Transverse colon (tissue), 4 donors: Measurements from ENCODE around the gene KAT7. TPM values are rescaled to one million over a fixed set of nuclear protein-coding genes. Genes with fewer than 3 reads are reported as not detected.

Source experiments
- DNase-seq: peaks from one replicate; pipeline ENCODE4 v3.0.0-alpha.2; 2019
- H3K27ac ChIP-seq, 4 donors: fragments of 200-600 bp; sonication (generic); 2 replicates each; pipeline ENCODE4 v1.5.1; 2016 to 2018; ENCODE audit warnings: inconsistent platforms in 4 of 4
- H3K27me3 ChIP-seq: fragments of 200-600 bp; sonication (generic); 2 replicates; pipeline ENCODE4 v1.5.1; 2017; ENCODE audit warnings: inconsistent platforms
- H3K36me3 ChIP-seq, 4 donors: fragments of 200-600 bp; sonication (generic); 2 replicates each; pipeline ENCODE4 v1.5.1; 2017 to 2019; ENCODE audit warnings: inconsistent platforms in 4 of 4
- H3K4me1 ChIP-seq, 4 donors: fragments of 200-600 bp; sonication (generic); 2 replicates each; pipeline ENCODE4 v1.5.1; 2017 to 2020; ENCODE audit warnings: inconsistent platforms in 4 of 4
- H3K4me3 ChIP-seq, 4 donors: fragments of 200-600 bp; sonication (generic); 1 replicate in 1 of 4; 2 replicates in 3 of 4; pipeline versions ENCODE4 v1.5.1 to v1.6.1; 2017 to 2019; ENCODE audit warnings: inconsistent platforms in 4 of 4
- H3K9me3 ChIP-seq, 2 donors: fragments of 200-600 bp; sonication (generic); 2 replicates each; pipeline ENCODE4 v1.5.1; 2017 to 2019; ENCODE audit warnings: inconsistent platforms in 2 of 2
- EP300 ChIP-seq: sonication (generic); formaldehyde crosslinking; IDR thresholded peaks from one replicate; pipeline ENCODE4 v1.6.1; 2017; ENCODE audit warnings: antibody characterized with exemption, low read depth
- POLR2A ChIP-seq: fragments of 450-650 bp; IDR thresholded peaks from one replicate; pipeline ENCODE4 v1.6.1; 2016; ENCODE audit warnings: antibody characterized with exemption, mild to moderate bottlenecking, moderate library complexity
- POLR2AphosphoS5 ChIP-seq, 3 donors: sonication (generic); formaldehyde crosslinking; IDR thresholded peaks; one replicate each; pipeline ENCODE4 v1.6.1; 2016; ENCODE audit warnings: antibody characterized with exemption in 3 of 3
- WGBS, 2 donors: methylation state at CpG; one replicate each; pipeline ENCODE4 v1.1.5; 2018; ENCODE audit warnings: low coverage in 1 of 2; 5-methylcytosine and 5-hydroxymethylcytosine counted together
- in situ Hi-C, 4 donors: fragments of 200-750 bp; cut with MboI; loops; one replicate each; pipeline versions ENCODE4 v1.15.0 to v1.15.1; 2017; ENCODE audit warnings: low sequenced_read_pairs in 3 of 4, low pct_ligation_motif_present in 1 of 4, low pct_unique_long_range_greater_than_20kb in 1 of 4
- intact Hi-C: fragments of 100-400 bp; cut with DNase I; formaldehyde crosslinking; loops from one replicate; pipeline ENCODE4 v1.15.1; 2023; ENCODE audit warnings: low total_unique reads
- total RNA-seq, 4 donors: library from RNA; depleted of rRNA; stranded (reverse); fragments of >200 nt; gene quantifications; one replicate each; pipeline ENCODE4 v1.1.0, GENCODE V29; 2016
- TF ChIP-seq, protein P1 (sequence below), 5 experiments: fragments of 200-600 bp in 3 of 5; fragments of 450-650 bp in 2 of 5; sonication (generic) in 3 of 5; IDR thresholded peaks; 1 replicate in 2 of 5; 2 replicates in 3 of 5; pipeline ENCODE4 v1.5.1; 2016 to 2017; ENCODE audit warnings: antibody characterized with exemption in 5 of 5, inconsistent platforms in 3 of 5, mild to moderate bottlenecking in 2 of 5, moderate library complexity in 1 of 5

Gene KAT7
- total RNA-seq, 4 donors from 2014 or later: 21.3 to 54.2 (median 32.8) TPM

GRCh38 chr17:49878931-49879904 is 90.7 kb downstream of the KAT7 start:
- H3K27me3 ChIP-seq: peaks cover 73% of the 10 kb centered on the region
- no peaks in the 10 kb centered on the region for H3K9me3 ChIP-seq
- intact Hi-C loops: no loop called here
- H3K4me1 ChIP-seq: peaks cover 0 to 8% (median 5%) of the 10 kb centered on the region in 4 donors
- H3K4me3 ChIP-seq: no peak overlapping the region
- no peak for DNase-seq
- in situ Hi-C loops: no loop called here
- no peaks in the 10 kb centered on the region for H3K36me3 ChIP-seq
- no peak for TF ChIP-seq POLR2A
- no peak for TF ChIP-seq POLR2AphosphoS5 (IDR thresholded peaks at IDR 0.05)
- TF ChIP-seq, protein P1, sequence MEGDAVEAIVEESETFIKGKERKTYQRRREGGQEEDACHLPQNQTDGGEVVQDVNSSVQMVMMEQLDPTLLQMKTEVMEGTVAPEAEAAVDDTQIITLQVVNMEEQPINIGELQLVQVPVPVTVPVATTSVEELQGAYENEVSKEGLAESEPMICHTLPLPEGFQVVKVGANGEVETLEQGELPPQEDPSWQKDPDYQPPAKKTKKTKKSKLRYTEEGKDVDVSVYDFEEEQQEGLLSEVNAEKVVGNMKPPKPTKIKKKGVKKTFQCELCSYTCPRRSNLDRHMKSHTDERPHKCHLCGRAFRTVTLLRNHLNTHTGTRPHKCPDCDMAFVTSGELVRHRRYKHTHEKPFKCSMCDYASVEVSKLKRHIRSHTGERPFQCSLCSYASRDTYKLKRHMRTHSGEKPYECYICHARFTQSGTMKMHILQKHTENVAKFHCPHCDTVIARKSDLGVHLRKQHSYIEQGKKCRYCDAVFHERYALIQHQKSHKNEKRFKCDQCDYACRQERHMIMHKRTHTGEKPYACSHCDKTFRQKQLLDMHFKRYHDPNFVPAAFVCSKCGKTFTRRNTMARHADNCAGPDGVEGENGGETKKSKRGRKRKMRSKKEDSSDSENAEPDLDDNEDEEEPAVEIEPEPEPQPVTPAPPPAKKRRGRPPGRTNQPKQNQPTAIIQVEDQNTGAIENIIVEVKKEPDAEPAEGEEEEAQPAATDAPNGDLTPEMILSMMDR (IDR thresholded peaks at IDR 0.05): no peak
- no peak for TF ChIP-seq EP300
- WGBS, 2 donors: 58 to 81% methylated on average over 5 to 14 of the region's 14 CpGs
- no peak overlapping the region for H3K27ac ChIP-seq

DNA sequence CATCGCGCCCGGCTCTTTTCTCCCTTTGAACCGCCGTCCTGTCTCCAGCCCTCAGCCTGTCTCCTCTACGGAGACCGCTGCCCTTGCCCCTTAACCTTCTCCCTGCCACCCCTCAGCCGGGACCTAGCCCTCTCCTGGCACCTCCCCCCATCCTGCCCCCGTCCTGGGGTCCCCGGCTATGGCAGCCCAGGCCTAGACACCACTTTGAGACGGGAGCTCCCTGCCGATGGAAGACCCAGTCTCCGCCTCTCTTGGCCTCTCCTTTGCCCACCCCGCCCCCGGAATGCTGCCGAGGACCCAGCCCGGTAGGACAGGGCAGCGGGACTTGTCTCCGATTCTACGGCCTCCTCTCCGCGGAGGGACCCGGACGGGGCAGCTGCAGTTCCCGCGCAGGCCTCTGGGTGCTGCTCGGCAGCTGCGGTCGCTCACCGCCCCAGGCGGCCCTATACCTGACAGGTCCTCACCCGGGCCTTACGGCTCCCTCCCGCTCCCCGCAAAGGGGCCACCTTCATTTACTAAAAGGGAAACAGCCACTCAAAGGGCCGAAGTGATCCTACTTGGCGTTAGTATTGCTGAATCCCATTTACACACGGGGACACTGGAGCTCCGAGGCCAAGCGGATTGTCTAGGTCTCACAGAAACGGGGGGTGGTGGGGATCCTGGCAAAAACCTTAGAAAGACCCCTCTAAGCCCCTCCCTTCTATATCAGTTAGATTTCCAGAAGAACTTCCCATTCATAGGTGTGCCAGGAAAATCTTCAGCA is 92.0 kb downstream of the KAT7 start:
- Histone ChIP-seq H3K27me3 (peaks cover 82% of the 10 kb centered on the region), H3K4me1 (peaks cover 0 to 8% (median 5%) of the 10 kb centered on the region in 4 donors), H3K36me3 (no peaks in the 10 kb centered on the region), H3K9me3 (no peaks in the 10 kb centered on the region), H3K4me3 (no peak overlapping the region), H3K27ac (no peak overlapping the region)
- intact Hi-C loops: loop anchor here (5.0 kb wide), 1 partner anchor 117 kb away; the partner anchor contains the start of gene DLX3
- 9% methylated on average over 41 of the region's 41 CpGs; no CpG with 5 or more reads in 1 of the 2 donors for WGBS, 2 donors
- in situ Hi-C loops: loop anchor here in 1 of 4 donors (10.0 kb wide), 1 partner anchor 124 kb away; no protein-coding TSS in a partner anchor
- peak; percentile 71 for DNase-seq
- TF ChIP-seq POLR2A: no peak
- TF ChIP-seq, protein P1 (IDR thresholded peaks at IDR 0.05): peak; percentile 91 to 99 (median 99)
- TF ChIP-seq POLR2AphosphoS5 (IDR thresholded peaks at IDR 0.05): no peak

GRCh38 chr17:49881054-49881402 is 92.5 kb downstream of the KAT7 start:
- H3K36me3 ChIP-seq: no peaks in the 10 kb centered on the region
- no peak for DNase-seq
- H3K27me3 ChIP-seq: peaks cover 87% of the 10 kb centered on the region
- in situ Hi-C loops: loop anchor here in 1 of 4 donors (10.0 kb wide), 1 partner anchor 124 kb away; no protein-coding TSS in a partner anchor
- no peak overlapping the region for H3K27ac ChIP-seq
- TF ChIP-seq POLR2A (no peak), EP300 (no peak), POLR2AphosphoS5 (IDR thresholded peaks at IDR 0.05) (no peak)
- TF ChIP-seq, protein P1 (IDR thresholded peaks at IDR 0.05): no peak
- no peak overlapping the region for H3K4me3 ChIP-seq
- WGBS, 2 donors: 27% methylated on average over 5 of the region's 5 CpGs; no CpG with 5 or more reads in 1 of the 2 donors
- H3K4me1 ChIP-seq: peaks cover 0 to 8% (median 5%) of the 10 kb centered on the region in 4 donors
- intact Hi-C loops: loop anchor here (5.0 kb wide), 1 partner anchor 116 kb away; the partner anchor contains the start of gene DLX3
- no peaks in the 10 kb centered on the region for H3K9me3 ChIP-seq
